Measurements from ENCODE around the gene SCLY.
A peak's percentile ranks its signal among the peaks of the same experiment; 100 is the strongest.

The SCLY gene

DNA sequence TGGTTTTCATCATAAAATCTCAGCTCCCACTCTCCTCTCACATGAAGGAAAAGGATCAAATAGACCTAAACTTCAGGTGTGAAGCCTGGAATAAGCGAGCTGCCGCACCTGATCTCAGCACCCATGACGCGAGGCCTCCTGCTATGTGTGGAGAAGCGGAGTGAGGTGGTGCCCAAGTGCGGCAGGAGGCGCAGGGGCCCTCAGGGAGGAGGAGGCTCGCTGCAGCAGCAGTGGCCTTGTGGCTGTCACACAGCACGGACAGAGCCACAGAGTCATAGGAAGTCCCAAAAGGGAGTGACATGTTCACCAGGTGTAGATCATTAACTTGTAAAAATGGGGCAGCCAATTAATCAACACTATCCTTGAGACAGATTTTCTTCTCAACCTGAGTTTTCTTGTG is 9.1 kb downstream of the SCLY start:
- DNase-seq, result no peak

DNA sequence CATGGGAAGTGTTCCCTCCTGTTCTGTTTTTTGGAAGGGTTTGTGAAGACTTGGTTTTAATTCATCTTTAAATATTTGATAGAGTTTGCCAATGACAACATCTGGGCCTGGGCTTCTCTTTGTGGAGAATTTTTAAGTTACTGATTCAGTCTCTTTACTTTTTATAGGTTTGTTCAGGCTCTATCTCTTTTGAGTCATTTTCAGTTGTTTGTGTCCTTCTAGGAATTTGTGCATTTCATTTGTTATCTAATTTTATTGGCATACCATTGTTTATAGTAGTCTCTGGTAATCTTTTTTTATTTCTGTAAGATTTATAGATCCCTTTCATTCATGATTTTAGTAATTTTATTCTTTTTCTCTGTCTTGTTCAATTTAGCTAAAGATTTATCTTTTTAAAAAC is 14.6 kb downstream of the SCLY start:
- DNase-seq, result no peak

DNA sequence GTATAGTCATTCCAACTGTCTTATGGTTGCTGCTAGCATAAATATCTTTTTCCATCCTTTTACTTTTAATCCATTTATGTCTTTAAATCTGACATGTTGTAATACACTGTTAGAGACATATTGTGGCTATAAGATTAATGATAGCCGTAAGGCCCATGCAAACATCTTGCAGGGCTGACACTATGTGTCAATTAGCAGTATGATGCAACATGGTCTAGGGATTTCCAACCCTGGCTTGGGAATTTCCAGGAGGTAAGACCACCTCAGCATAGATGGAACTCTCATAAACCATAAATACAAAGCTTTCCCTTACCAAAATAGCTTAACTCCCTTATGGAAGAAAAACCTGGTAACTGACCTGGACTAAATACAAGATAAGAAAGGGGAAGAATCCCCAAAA is 16.5 kb downstream of the SCLY start:
- DNase-seq, result no peak

DNA sequence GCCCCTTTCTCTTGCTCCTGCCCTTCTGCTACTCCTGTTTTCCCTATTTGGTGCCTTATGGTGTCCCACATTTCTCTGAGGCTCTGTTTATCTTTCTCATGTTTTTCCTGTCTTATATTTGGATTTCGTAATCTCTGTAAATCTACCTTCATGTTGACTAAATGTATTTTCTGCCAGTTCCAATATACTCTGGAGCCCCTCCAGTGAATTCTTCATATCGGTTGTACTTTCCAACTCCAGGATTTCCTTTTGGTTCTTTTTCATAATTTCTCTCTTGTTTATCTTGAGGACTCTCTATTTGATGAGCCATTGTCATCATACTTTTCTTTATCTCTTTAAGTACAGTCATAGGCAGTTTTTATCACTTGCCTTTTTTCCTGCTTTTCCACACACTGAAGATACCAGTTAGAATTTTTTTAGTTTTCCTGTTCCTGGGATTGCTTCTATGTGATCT is 19.1 kb downstream of the SCLY start:
- no peak for DNase-seq

DNA sequence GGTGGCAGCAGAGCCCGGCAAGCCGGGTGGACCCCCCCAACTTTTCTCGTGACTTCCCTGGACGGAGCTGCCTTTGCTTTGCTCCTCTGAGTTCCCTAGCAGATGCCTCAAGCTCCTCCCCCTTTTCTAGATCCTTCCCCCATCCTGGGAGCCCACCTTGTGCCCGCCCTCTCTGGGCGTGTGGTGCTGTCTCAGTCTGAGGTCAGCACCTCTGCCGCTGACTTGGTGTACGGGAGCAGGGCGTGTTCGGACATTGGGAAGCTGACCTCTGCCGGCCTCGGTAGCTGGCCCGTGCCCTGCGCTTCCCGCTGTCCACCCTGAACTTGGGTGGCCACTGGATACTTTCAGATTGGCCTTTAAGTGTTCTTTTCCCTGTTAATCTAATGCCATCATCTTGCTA is 19.7 kb downstream of the SCLY start:
- no peak for DNase-seq

DNA sequence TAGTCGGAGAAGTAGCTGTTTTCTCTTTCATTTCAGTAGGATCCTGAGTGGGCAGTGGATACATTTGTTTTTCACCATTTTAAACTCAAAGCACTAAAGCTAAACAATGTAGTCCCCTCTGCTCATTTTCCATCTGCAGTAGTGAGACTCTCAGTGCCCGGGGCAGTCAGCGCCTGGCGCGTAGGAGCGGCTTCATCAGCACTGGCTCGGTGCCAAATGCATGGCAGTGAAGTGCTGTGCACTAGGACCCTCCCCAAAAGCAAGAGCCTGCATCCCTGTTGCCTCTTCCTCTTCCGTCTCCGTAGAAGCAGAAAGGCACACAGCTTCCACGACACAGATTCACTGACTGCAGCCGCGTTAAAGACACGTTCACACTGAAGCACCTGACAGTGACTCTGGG is 20.3 kb downstream of the SCLY start:
- DNase-seq, result peak in 3 of 58 donors; percentile 12 to 59 (median 26)

DNA sequence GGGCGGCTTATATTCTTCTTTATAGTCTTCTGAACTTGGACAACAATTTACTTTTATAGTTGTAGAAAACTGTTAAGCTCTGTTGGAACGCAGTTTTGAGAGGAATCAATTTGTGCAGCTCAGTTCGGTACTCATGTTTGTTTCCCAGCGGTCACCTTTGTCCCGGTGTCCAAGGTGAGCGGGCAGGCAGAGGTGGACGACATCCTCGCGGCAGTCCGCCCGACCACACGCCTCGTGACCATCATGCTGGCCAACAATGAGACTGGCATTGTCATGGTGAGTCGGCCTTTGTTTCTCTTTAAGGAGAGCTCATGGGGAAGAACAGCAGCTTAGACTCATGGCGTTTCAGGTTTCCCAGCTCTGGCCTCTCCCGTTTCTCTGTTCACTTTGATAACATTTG is 20.8 kb downstream of the SCLY start:
- DNase-seq, result peak in 7 of 58 donors; percentile 9 to 29 (median 20)

DNA sequence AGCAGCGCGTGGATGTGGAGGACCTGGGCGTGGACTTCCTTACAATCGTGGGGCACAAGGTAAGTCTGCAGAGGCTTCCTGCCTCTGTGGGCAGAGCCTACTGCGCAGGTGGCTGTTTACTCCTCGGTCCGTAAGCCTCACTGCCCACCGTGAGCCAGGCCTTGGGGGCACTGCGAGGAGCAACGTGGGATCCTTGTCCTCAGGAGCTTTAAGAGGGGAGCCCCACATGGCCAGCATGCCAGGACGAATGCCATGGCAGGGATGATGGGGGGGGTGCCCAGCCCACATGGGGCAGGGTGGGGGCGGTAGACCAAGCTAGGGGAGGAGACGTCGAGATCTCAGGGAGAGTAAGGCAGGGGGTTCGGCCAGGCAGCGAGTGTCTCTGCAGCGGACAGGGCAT is 21.4 kb downstream of the SCLY start:
- no peak for DNase-seq

DNA sequence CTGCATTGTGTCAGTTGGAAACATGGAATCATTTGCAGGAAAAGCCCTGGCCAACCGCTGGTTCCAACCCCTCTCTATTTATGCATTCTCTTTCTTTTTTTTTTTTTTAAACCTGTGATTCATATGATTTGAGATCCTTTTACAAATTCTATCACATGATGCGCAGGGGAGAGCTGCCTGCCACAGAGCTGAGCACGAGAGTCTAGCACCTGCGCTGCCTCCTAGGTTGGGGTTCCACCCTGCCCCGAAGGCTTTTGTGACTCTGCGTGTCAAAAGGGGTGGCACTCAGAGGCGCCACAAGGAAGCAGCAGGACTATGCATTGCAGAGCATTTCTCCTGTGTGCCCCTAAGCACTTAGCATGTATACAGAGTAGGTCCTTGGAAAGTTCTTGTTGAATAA is 22.0 kb downstream of the SCLY start:
- DNase-seq, result no peak

DNA sequence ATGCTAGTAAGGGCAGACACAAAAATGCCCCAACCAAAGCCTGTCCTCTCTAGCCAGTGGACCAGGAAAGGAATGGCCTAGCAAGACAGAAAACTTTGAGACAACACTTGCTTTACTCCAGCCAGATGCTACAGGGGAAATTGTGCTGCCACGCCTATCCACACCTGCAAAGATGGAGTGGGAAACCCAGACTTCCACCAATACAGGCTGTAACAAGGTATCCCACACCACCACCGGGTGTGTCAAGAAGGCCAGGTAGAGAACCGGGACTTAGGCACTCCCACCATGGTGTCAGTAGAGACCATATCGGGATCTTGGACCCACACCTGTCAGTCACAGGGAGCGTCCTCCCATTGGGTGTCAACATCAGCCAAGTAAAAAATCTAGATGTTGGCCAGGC is 23.1 kb downstream of the SCLY start:
- no peak for DNase-seq

DNA sequence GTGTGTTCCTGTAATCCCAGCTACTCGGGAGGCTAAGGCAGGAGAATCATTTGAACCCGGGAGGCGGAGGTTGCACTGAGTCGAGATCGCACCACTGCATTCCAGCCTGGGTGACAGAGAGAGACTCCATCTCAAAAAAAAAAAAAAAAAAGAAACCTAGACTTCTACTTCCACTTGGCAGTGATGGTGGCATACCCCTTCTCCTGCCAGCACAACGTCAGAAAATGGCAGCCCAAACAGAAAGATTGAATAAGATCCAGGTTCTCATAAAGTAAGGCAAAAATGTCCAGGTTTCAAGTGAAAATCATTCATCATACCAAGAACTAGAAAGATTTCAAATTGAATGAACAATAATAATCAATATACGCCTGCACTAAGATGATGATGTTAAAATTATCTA is 24.0 kb downstream of the SCLY start:
- no peak for DNase-seq

DNA sequence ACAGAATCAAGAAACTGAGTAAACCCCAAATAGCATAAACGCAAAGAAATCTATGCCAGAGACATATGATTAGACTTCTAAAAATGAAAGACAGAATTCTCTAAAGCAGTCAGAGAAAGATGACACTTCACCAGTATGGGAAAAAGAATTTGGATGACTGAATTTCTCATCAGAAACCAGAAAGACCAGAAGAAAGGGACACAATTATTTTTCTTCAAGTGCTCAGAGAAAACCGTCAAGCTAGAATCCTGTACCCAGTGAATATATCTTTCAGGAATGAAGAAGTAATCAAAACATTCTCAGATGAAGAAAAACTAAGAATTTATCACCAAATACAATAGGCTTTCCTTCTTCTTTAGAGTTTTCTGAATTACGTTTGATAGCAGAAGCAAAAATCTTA is 25.1 kb downstream of the SCLY start:
- DNase-seq, result no peak

DNA sequence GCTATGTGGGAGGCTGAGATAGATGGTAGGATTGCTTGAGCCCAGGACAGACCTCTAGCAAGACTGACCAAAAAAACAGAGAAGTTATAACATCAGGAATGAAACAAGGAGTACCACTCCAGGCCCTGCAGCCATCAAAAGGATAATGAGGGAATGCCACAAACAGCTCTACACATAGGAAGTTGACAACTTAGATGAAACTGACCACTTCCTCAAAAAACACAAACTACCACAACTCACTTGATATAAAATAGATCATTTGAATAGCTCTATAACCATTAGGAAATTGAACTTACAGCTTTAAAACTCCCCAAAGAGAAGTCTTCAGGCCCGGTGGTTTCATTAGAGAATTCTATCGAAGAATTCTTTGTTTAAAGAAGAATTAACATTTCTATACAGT is 26.4 kb downstream of the SCLY start:
- DNase-seq, result no peak

DNA sequence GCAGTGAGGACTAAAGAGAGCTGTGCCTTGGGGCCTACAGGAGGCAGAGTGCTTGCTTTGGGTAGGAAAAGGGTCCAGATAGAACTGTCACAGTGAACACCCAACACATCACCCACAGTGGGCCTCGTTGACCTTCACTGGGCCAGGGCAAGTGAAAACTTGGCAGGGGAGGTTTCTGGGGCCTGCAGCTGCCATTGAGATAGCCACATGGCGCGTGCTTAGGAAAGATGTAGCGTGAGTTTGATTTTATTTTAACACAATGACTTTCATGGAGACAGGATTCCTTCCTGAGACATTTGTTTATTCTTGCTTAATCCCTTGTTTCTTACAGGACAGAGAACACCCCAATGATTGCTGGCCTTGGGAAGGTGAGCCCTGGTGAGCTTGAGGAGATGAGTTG is 30.1 kb downstream of the SCLY start:
- no peak for DNase-seq

DNA sequence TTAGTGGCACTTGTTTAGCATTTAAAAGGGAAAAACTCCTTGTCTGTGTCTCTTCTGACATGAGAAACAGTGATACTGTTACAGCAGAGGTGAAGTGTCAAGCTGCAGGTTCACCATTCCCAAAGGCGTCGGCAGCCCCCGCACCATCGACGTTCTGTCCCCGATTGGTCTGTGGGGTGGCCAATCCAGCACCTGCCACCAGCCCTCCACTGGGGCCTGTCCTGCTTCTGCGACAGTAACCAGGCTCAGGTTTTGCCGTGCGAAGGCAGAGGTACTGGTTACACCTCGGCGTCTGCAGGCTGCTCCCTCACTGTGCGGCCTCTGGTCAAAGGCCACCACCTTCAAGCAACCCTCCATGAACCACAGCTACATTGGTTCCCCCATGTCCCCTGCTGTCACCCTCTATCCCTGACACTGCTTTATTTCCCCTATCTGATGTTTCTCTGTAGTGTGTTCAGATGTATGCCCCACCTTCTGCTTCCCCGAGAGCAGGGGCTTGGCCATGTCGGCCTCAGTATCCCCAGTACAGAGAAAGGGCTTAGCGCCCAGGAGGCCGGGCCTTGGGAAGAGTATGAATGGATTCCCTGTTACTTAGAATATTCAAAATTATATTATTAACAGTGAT is 30.7 kb downstream of the SCLY start:
- no peak for DNase-seq

DNA sequence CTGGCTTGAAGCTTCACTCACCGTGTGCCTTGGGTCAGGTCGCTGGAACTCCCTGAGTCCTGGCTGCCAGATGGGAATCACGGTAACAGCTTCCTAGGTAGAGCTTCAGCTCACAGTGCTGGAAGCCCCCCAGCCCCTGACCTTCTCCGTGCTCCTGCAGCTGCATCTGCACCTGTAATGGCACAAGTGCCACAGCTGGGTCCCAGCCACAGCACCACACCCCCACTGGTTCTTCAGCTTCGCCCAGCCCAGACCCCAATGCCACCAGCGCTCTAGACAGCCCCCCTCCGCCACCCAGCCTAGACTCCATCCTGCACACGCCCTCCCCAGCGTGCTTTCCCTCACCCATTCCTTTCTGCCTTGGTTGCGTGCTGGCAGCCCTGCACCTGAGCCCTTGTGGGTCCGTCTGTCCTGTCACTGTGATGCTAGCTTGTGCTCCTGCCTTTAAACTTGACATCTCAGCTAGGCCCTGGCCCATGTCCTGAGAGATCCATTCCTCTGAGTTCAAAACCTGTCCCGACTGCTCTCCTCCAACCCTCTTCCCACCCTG is 31.8 kb downstream of the SCLY start:
- DNase-seq, result no peak

DNA sequence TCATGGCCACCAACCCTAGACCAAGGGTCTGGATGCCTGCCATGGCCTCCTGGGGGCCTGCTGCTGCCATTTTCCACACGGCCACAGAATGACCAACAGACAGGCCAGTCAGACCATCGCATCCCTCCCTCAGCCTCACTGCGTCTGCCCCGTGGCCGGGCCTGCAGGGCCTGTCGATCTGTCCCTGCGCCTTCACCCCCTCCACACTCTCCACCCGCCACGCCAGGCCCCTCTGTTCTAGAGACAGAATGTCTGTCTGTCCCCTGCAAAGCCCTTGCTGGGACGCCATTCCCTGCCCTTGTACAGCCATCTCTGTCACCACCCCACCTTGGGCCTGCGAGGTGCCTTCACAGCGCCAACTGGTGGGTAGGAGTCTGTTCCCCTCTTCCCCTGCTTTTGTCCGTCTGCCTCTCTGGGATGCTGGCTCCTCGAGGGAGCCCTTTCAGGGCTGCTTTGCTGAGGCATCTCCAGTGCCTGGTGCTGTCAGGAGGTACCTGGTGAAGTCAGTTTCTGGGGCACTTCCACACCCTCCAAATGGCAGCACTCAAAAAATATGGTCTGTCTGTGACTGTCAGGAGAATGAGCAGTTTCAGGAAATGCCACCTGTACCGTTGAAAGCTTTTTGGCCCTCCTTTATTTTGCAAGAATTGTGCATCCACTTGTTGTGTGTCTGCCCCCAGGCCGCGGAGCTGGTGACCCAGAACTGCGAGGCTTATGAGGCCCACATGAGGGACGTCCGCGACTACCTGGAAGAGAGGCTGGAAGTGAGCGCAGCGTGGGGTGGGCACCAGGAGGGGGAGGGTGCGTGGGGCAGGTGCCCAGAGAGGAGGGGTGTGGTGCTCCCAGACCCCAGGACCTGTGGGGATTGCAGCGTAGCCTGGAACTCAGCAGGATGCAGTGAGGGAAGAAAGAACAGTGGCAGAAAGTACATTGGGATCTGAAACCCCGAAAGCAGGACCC is 32.7 kb downstream of the SCLY start:
- DNase-seq, result no peak

DNA sequence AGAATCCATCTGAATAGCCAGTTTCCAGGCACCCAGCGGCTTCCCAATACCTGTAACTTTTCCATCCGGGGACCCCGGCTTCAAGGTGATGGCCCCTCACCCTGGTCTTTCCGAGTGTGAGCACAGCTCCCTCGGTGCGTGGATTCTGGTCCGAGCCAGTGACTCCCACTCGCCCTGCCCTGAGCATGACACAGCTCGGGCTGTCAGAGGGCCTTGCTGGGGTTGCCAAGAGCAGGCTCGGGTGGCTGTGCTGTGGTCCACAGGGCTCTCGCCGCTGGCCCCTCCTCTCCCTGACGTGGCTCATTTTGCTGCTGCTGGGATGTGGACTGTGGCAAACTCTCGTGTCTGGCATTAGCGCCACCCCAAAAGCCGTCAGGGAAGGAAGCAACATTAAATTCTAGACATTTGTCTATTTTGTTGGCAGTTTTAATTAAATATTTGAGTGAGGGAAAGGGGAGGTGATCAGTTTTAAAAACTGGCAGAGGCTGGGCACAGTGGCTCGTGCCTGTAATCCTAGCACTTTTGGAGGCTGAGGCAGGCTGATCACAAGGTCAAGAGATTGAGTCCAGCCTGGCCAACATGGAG is 33.7 kb downstream of the SCLY start:
- no peak for DNase-seq

DNA sequence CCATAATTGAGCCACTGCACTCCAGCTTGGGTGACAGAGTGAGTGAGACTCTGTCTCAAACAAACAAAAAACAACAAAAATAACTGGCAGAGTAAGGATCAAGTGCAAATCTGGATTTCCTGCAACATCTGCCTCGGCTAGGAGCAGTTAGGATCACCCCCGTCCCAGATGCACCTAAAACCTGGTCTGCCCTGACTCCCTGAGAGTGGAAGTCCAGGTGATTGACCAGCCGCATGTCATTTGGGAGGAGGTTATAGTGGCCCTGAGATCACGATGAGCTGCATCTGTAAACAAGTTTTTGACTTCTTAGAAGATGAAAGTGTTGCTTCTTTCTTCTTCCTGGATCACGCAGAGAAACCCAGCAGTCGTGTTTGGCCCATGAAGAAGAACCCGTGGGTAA is 34.3 kb downstream of the SCLY start:
- DNase-seq, result no peak

DNA sequence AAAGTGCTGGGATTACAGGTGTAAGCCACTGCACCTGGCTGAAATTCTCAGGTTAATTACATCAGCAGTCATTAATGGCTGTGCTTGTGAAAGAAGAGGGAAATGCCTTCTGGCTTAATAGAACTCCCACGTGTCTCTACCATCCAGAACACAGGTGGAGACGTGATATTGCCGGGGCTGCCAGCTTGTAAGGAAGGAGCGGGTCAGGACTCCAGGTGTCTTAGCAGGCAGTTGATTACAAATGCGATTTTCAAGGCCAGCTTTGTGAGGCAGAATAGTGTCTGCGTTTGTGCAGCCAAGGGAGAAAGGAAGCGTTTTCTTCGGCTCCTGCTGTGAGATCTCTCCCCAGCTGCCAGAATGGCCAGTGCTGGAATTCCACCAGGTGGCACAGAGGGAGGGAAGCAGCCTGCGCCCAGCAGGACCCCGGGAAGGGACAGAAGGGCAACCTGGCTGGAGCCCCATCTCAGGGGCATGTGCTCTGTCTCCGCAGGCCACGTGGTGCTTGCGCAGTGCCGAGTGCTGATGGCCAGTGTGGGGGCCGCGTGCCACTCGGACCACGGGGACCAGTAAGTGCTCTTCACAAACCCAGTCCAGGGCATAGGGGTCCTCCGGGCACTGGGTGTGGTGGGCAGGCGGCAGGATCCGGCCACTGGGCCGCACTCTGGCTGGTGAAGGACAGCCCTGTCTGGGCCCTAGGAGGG is 35.7 kb downstream of the SCLY start:
- no peak for DNase-seq

DNA sequence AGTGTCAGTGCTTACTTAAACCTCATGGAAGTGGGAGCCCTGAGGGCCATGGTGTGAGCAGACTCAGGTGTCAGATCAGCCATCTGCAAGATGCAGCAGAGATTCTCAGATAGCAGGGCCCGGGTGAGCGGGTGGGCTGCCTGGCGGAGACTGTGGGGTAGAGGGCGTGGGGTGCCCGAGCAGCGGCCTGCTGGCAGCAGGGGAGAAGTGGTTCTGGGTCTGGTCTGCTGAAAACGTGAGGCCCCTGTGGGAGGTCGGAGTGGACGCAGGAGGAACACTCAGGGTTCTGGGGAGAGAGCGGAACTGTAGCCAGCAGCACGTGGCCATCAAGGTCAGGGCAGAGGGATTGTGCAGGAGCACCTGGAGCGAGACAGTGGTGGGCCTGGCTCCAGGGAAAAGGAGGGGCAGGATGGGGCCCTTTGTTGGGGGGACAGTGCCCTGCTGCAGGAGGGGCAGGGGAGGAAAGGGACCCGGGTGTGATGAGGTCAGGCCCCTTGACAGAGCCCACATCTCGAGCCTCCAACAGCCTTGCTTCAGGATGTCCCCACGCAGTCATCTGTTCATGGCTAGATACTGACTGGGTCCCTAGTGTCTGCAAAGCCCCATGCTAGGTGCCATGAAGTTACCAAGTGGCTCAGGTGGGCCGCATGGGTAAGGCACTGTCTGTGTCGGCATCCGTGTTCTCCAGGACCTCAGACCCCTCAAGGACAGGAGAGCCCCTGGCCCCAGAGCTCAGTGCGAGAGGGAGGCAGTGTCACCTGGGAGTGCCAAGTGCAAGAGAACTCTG is 36.6 kb downstream of the SCLY start:
- no peak for DNase-seq

Data from anterior cingulate cortex (tissue), 58 donors.